ENCODE data around the gene CERCAM. TPM values are rescaled to one million over a fixed set of nuclear protein-coding genes. Genes with fewer than 3 reads are reported as not detected.

The CERCAM gene
- total RNA-seq, 1 donor from 2014 or later = 3.2 TPM

DNA sequence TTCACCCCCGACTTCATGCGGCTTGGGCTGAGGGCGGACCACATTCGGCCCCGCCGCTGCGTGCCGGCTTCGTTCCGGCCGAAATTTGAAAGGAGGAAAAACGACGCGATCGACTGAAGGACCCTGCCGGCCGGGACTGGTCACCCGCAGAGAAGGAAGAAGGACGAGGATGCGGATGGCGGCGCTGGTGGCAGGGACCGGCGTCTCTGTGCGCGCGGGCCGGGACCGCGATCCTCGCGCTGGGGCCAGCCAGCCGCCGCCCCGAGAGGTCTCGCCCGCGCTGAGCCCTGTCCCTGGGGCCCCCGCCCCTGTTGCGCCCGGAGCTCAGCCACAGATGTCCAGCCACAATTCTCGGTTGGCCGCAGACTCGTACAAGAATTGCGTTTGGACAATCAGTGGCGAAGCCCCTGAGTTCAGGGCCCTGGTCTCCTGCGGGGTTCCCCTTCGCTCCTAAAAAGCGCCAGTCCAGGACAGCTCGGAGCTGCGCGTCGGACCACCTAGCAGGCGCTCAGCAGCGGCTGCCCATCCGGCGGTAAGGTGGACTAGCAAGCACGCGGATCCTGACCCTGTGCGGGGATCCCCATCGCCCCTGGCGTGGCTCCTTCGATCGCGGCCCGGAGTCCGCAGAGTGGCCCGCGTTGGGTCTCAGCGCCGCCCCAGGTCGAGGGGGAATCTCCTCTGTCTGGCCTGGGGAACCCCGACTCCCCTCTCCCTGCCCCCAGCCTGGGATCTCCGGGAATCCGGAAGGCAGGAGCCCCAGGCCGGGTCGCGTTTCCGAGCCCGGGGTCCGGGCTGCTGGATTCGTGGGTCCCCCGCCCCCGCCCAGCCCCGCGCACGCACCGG lies 28.1 kb upstream of the CERCAM start:
- intact Hi-C loops (cut with micrococcal nuclease) = no loop called here

DNA sequence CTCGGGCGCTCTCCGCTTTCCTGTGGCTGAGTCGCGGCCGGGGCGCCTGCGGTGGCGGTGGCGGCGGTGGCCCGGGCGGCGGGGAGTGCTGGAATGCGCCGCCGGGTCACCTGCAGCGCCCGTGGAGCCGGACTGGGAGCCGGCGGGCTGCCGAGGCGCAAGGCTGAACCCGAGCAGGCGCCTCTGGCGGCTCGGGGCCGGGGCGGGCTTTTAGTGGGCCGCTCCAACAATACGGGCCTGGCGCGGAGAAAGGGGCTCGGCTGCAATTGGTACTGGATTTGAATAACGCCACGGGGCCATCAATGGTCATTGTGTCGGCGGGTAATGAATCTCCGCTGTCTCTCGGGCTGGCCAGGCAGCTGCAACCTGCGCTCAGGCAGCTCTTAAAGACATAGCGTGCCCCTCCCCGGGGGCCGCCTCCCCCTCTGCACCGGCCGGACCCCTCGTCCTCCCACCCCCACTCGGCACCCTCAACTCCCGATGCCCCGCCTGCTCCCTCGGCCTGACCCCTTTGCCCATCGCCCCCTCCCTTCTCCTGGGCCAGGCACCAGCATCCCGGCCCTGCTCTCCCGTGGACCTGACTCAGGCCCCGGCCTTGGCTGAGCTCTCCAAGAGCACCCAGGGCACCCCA lies 27.4 kb upstream of the CERCAM start:
- intact Hi-C loops (cut with micrococcal nuclease) = no loop called here

DNA sequence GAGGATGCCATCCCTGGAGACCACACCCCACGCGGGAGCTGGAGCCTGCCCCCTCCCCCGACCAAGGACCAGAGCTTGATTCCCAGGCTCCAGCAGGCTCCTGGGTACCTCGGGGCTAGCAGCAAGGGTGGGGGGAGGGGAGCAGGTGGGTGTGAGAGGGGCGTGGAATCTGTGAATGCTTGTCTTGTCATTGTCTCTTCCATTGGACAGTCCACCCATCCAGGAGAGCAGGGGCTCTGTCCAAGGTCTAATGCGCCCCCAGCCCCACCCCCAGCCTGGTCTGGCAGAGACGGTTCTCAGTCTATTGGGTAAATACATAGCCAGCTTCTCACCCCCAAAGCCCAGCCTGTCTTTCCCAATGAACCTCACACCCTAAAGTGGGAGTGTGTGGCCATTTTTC lies 26.7 kb upstream of the CERCAM start:
- intact Hi-C loops (cut with micrococcal nuclease) = no loop called here

DNA sequence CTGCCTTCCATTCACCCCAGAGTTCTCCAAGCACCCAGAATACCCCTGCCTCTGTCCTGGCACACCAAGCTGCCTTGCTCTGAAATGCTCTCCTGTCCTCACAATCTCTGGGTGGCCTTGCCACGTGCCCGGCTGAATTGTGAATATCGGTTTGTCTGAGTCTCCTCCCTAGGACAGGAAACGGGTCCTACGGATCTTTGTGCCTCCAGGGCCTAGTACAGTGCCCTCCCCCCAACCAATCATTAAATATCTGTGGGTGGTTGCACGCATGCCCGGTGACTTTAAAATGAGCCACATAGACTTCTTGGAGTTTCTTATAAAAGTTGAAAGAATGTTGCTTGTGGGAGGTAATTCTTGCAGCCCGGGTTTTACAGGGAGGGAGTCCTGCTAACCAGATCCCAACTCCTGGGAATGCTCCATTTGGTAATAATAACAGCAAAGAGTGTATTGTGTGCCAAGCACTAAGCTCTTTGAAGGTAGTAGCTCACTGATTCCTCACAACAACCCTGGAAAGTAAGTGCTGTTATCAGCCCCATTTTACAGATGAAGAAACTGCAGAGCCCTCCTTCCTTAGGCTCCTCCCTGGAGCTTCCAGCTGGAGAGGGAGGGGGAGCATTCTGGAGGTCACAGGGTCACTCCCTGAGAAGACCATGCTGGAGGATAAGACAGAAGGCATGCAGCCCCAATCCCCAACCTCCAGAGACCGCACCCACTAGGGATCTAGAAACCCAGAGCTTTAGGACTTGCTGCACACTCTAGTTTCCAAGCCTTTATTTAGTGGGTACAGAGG lies 26.1 kb upstream of the CERCAM start:
- intact Hi-C loops (cut with micrococcal nuclease) = no loop called here

DNA sequence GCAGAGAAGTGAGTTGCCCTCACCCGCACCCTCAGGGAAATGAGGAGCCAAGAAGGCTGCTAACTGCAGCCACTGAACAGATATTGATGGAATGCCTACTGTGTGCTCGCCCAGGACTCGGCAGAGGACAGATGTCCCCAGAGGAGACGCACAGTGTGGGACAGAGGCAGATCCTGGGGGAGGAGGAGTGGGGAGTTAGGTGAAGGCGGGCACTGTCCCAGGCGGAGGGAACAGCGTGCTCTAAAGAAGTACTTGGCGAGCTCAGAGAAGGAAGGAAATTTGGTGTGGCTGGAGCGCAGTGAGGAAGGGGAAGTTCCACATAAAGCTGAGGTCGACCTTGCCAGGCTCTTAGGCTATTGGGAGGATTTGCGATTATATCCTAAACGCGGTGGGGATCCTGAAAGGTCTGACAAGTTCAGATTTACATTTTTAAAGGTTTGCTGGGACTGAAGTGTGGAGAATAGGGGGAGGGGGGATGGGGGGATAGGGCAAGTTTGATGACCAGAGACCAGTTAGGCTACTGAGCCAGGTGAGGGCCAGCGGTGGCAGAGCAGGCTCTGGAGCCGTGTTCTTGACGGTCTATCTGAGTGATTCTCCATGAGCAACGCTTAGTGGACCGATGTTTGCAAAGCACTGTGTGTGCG lies 23.6 kb upstream of the CERCAM start:
- intact Hi-C loops (cut with micrococcal nuclease) = no loop called here

DNA sequence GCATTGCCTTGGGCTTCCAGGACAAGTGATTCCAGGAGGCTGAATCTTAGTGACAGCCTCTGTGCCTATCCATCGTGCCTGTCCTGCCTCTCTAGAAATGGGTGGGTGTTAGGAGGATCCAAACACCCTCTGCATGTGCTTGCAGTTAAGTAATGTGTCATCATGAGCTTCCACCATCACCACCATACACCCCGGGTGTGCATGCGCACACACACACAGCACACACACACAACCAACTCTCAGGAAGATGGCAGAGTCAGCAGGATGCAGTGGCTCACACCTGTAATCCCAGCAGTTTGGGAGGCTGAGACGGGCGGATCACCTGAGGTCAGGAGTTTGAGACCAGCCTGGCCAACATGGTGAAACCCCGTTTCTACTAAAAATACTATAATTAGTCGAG lies 22.8 kb upstream of the CERCAM start:
- intact Hi-C loops (cut with micrococcal nuclease) = no loop called here

DNA sequence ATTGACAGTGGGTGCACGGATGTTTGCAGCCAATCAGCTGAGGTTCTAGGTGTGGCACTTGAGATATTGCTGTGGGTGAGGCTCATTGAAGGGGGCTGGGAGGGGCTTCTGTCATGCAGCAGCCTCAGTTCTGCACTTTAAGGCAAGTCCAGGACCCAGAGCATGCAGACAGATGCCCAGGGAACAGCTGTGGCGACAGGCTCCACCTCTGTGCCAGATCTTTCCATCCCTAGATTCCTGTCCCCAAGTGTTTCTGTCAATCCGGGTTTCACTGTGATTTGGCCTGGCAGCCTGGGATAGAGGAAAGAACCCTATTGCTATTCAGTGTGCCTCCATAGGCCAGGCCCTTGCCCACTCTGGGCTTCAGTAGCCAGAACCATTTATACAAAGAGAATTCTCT lies 20.8 kb upstream of the CERCAM start:
- intact Hi-C loops (cut with micrococcal nuclease) = no loop called here

DNA sequence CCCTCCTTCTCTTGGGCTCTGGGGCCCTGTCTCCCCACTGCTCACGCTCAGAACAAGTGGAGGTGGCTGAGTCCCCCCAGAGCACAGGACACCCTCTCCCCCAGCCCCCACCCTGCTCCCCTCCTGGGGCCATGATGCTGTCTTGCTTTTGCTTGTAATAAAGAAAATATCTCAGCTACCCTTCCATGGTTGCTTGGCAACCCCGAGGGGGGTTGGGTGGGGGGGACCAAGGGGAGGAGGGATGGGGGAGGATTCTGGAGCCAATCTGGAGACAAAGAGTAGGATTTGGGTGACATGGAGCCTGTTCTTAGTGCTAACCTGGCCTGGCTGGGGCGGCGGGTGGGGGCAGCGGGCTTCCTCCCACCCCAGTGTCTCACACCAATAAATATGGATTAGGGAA lies 16.1 kb upstream of the CERCAM start:
- intact Hi-C loops (cut with micrococcal nuclease) = no loop called here

DNA sequence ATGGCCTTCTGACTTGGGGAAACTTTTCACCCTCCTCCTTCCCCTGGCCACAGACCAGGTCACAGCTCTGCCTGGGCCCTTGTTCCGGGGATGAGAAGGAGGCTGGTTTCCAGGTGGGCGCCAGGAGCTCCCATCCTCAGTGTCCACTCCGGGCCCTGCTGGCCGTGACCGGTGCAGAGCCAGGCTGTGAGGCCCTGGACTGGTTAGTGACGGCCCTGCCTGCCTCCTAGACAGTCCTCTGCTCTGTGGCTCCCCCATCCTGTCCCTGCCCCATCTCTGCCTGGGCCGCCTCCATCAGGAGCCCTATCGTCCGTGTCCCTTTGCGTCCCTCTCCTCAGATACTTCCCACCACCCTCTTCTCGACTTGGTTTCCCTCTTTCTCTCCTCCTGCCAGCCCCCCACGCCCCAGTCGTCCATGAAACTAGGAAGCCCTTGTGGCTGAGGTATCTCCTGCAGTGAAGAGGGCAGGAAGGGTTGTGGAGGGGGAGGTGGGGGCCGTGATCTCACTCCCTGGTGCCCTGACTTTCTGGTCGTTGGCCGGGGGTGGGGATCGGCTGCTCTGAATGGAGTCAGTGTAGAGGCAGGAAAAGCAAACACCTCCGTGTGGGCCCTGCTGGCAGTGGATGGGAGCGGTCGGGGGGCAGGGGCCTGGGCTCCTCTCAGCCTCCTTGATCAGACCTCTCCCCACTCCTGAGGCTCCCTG lies 15.4 kb upstream of the CERCAM start:
- intact Hi-C loops (cut with micrococcal nuclease) = no loop called here

DNA sequence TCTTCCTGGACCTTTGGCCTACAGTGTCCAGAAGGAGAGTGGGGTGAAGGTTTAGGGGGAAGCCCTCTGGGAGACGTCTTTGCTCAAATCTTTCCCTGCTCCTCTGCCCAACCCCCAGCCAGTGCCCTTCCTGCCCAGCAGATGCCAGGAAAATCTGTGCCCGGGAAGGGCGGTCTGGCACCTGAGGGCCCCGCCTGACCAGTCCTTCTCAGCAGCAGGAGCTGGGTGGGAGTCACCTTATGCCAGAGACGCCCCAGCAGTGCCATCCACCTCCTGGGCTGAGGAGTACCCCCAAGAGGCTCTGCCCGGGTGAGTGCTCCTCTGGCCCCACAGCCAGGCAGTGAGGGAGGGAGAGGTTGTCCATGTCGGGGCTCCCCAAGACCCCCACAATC lies 14.9 kb upstream of the CERCAM start:
- intact Hi-C loops (cut with micrococcal nuclease) = no loop called here

DNA sequence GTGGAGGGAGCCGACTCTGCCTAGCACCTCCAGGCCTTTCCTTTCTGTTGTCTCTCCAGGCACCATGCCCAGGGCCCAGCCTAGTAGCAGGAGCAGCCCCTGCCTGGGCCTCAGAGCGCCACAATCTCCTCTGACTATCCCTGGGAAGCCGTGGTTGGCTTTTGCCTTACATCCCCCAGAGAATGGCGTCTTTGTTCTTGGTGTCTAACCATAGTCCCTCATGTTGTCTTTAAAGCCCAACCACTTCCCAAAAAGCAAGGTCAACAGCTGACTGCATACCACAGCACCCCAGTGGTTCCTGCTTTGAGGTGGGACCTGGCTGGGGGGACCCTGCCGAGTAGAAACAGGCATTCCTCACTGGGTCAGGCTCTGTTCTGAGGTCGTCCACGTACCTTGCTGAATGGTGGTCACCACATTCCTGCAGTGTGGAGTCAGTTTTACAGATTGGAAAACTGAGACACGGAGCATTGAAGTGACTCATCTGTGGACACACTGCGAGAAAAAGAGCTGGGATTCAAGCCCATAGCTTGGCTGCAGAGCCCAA lies 13.7 kb upstream of the CERCAM start:
- intact Hi-C loops (cut with micrococcal nuclease) = no loop called here

DNA sequence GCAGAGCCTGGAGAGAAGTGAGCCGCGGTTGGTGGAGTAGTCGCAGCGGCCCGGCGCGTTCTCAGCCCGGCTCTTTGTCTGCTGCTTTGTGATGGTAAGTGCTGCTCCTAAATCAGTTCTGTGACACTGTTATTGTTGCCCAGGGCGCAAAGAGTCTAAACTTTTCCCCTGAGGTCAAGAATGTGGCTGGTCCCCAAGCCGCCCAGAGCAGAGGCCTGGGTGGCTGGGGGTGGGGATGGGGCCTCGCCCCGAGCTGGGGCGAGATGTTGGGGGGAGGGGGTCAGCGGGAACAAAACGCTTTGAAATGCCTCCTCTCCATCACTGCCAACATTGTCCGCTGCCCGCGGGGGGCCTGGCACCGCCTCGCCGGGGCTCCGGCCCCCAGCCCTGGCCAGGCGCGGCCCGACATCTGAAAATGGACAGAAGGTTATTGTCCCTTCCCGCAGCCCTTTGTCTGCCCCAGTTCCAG lies 11.7 kb upstream of the CERCAM start:
- intact Hi-C loops (cut with micrococcal nuclease) = no loop called here

DNA sequence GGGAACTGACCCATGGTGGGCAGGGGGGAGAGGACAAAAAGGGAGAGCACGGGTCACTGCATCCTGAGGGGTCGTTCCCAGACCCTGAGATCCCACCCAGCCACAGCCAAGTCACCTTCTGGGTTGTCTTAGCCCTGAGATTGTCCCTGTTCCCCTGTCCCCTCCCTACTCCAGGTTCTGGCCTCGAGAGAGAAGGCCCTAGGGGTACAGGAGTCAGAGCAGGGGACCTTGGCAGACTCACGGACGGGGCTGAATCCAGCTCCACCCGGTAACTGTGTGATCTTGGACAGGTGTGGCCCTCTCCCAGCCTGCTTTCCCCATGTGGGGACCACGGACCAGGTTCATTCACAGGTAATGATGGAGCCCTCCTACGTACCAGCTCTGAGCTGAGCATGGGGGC lies 11.2 kb upstream of the CERCAM start:
- intact Hi-C loops (cut with micrococcal nuclease) = no loop called here

DNA sequence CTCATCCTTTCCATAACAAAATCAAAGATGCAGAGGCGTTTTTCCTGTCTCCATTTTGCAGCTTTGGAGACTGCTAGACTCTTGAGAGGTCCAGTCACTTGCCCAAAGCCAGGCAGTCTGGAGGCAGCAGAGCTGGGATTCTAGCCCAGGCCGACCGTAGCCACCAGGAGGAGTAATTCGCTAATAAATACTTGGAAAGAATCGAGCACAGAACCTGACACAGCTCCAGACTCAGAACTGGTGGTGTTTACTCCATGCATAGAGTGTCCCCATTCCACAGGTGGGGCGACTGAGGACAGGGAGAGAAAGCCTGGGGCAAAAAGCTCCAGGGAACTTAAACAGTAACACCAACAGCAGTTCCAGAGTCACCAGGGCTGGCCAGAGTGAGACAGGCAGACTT lies 10.7 kb upstream of the CERCAM start:
- intact Hi-C loops (cut with micrococcal nuclease) = no loop called here

DNA sequence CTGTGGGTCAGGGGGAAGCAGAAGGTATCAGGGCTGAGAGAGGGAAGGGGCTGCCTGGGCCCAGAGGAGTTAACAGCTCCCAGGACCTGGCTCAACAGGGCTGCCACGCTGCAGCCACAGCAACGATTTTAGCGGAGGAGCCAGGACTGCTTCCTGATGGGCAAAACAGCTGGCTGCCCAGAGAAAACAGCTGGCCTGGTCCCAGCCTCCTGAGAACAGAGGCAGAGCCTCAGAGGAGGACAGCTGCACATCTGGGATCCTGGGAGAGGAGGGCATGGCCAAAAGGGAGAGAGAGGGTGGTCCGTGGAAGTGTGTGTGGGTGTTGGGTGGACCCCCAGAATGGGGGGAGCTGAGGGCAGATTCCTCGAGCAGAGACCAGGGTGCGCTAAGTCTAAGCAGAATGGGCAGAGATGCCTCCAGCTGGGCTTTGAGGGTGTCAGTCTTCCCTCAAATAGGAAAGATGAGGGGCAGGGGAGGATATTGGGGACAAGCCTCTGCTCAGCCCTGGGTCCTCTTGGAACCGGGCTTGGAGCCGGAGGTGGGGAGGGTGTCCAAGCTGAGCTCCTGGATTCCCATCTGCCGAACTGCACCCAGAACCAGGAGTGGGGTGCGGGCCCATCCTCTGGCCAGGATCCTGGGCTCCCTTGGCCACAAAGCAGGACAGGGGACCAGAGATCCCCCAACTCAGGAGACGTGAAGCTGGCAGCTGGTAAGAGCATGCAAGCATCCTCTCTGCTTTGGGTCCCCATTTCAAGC lies 9.1 kb upstream of the CERCAM start:
- intact Hi-C loops (cut with micrococcal nuclease) = loop anchor here (2.0 kb wide), 1 partner anchor 49 kb away; no protein-coding TSS in a partner anchor

DNA sequence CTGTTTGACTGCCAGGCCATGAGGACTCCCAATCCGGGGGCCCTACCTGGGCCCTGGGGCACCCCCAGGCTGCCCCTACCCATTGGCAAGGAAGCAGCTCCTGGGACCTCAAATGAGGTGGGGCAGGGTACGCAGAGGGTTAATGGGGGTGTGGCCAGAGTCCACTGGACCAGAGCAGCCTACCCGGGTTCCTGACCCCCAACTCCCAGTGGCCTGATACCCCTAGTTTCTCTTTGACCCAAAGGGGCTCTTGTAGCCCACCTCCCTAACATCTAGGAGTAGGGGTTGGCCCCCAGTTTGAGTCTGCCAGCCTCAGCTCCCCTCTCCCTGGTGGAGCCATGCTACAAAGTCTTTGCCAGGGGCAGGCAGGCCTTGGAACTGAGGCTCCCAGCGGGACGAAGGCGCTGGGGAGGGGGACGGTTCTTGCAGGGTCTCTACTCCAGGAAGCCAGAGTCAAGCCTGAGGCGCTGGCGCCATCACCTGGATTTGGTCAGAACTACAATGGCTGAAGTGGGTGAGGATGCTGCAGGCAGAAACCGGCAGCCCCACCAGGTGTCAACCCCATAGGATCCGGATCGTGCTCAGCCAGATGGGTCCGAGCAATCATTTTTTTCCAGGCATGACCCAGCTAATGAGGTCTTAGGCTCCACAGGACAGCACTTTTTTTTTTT lies 8.4 kb upstream of the CERCAM start:
- intact Hi-C loops (cut with micrococcal nuclease) = loop anchor here (2.0 kb wide), 1 partner anchor 49 kb away; no protein-coding TSS in a partner anchor

DNA sequence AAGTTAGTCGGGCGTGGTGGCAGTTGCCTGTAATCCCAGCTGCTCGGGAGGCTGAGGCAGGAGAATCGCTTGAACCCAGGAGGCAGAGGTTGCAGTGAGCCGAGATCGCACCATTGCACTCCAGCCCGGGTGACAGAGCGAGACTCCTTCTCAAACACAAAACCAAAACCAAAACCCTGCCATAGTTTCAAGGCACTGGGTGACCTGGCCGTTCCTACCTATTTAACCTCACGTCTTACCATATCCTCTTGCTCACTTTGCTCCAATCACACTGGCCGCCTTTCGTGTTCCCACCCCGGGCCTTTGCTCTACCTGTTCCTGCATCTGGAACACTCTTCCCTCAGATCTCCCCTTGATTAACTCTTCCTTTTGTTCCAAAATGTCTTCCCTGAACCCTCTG lies 6.9 kb upstream of the CERCAM start:
- intact Hi-C loops (cut with micrococcal nuclease) = loop anchor here (2.0 kb wide), 1 partner anchor 51 kb away; no protein-coding TSS in a partner anchor

DNA sequence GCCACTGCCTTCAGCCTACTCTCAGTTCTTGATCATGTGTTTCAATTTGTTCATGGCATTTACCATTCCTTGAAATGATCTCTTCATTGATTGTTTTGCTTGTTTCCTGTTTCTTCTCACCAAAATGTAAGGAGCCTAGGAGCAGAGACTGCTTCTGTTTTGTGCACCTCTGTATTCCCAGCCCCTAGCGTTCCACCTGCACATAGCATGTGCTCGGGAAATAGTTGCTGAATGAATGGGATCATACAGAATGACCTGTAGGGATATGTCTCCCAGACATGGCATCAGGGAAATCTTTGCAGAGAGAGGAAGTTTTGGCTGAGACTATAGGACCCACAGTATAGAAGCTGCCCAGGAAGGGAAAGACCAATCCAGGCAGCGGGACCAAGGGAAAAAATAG lies 6.2 kb upstream of the CERCAM start:
- intact Hi-C loops (cut with micrococcal nuclease) = no loop called here

DNA sequence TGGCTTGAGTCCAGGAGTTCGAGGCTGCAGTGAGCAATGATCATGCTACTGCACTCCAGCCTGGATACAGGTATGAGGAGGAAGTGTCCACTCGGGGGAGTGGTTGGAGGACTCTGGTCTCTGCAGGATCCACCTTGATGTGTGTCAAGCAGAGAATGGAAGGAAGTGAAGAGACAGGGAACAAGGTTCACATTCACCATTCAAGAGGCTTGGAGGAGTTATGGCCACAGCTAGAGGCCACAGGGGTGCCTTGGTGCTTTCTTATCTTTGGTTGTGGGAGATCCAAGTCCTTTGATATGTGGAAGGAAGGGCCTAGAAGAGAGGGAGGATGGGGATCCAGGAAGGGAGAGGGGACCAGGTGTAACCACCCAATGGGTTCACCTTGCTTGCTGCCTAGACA lies 5.4 kb upstream of the CERCAM start:
- intact Hi-C loops (cut with micrococcal nuclease) = no loop called here

Measured in T-helper 2 cell treated with Interferon-gamma antibody and Interleukin-4, amounts not matched to agents 100 ng/mL and 5 ng/mL, for 36 hours (primary cell).